Hepatocyte (in vitro differentiated cells): ENCODE data around the gene HDAC11.

Source experiments
- EZH2 ChIP-seq: fragments of 200-600 bp; sonication (generic); IDR thresholded peaks from 2 replicates; pipeline ENCODE4 v1.6.1; 2016; ENCODE audit warnings: antibody characterized with exemption, mild to moderate bottlenecking, borderline replicate concordance
- EZH2phosphoT487 ChIP-seq: fragments of 200-600 bp; sonication (generic); IDR thresholded peaks from one replicate; pipeline ENCODE4 v1.6.1; 2018; ENCODE audit warnings: antibody characterized with exemption, mild to moderate bottlenecking, low read depth, moderate library complexity; ENCODE audit not compliant: unreplicated experiment, severe bottlenecking
- TF ChIP-seq, protein P1 (sequence below): fragments of 200-600 bp; sonication (generic); IDR thresholded peaks from 2 replicates; pipeline ENCODE4 v1.5.1; 2016; ENCODE audit warnings: antibody characterized with exemption, mild to moderate bottlenecking; ENCODE audit not compliant: poor library complexity

- no peak for TF ChIP-seq EZH2
- TF ChIP-seq, protein P1, sequence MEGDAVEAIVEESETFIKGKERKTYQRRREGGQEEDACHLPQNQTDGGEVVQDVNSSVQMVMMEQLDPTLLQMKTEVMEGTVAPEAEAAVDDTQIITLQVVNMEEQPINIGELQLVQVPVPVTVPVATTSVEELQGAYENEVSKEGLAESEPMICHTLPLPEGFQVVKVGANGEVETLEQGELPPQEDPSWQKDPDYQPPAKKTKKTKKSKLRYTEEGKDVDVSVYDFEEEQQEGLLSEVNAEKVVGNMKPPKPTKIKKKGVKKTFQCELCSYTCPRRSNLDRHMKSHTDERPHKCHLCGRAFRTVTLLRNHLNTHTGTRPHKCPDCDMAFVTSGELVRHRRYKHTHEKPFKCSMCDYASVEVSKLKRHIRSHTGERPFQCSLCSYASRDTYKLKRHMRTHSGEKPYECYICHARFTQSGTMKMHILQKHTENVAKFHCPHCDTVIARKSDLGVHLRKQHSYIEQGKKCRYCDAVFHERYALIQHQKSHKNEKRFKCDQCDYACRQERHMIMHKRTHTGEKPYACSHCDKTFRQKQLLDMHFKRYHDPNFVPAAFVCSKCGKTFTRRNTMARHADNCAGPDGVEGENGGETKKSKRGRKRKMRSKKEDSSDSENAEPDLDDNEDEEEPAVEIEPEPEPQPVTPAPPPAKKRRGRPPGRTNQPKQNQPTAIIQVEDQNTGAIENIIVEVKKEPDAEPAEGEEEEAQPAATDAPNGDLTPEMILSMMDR = no peak
- no peak for TF ChIP-seq EZH2phosphoT487
Observed at GRCh38 chr3:13482106-13482690, 2.1 kb downstream of the HDAC11 start.
